ENCODE data around the gene LRP3. TPM values are rescaled to one million over a fixed set of nuclear protein-coding genes. Genes with fewer than 3 reads are reported as not detected.

LRP3 gene
- total and polyA plus RNA-seq, 8 donors: 18.1 to 33.5 (median 25.2) TPM

DNA sequence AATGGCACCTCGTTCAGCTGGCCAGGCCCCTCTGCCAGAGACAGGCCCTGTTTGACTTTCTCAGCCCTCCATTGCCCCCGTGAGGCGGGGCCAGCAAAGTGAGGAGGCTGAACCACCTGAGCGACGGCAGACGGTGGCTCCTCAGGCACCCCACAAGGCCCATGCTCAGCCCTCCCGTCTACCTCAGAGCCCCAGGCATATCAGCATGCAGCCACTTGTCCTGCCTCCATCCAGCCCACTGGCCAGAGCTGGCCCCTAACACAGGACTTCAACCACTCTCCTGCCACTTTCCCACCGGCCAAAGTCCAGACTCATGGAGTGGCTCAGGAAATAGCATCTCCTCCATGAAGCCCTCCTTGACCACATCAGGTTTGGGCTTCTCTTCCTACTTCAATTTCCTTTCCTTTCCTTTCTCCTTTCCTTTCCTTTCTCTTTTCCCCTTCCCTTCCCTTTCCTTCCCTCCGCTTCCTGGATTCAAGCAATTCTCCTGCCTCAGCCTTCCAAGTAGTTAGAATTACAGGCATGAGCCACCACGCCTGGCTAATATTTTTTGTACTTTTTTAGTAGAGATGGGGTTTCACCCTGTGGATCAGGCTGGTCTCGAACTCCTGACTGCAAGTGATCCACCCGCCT, 22.2 kb downstream of the LRP3 start:
- DNase-seq (peak in 1 of 4 donors; percentile 50), ATAC-seq (no peak)
- TF ChIP-seq, protein P1, sequence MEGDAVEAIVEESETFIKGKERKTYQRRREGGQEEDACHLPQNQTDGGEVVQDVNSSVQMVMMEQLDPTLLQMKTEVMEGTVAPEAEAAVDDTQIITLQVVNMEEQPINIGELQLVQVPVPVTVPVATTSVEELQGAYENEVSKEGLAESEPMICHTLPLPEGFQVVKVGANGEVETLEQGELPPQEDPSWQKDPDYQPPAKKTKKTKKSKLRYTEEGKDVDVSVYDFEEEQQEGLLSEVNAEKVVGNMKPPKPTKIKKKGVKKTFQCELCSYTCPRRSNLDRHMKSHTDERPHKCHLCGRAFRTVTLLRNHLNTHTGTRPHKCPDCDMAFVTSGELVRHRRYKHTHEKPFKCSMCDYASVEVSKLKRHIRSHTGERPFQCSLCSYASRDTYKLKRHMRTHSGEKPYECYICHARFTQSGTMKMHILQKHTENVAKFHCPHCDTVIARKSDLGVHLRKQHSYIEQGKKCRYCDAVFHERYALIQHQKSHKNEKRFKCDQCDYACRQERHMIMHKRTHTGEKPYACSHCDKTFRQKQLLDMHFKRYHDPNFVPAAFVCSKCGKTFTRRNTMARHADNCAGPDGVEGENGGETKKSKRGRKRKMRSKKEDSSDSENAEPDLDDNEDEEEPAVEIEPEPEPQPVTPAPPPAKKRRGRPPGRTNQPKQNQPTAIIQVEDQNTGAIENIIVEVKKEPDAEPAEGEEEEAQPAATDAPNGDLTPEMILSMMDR (IDR thresholded peaks at IDR 0.05): no peak
- intact Hi-C loops (cut with DNase I): no loop called here
- H3K4me1 ChIP-seq: no peaks in the 10 kb centered on the region
- no peaks in the 10 kb centered on the region for H3K36me3 ChIP-seq
- no peak overlapping the region for H3K4me3 ChIP-seq
- no peak overlapping the region for H3K27ac ChIP-seq
- H3K27me3 ChIP-seq: peaks cover 0 to 31% of the 10 kb centered on the region in 2 donors
- H3K9me3 ChIP-seq: no peaks in the 10 kb centered on the region

DNA sequence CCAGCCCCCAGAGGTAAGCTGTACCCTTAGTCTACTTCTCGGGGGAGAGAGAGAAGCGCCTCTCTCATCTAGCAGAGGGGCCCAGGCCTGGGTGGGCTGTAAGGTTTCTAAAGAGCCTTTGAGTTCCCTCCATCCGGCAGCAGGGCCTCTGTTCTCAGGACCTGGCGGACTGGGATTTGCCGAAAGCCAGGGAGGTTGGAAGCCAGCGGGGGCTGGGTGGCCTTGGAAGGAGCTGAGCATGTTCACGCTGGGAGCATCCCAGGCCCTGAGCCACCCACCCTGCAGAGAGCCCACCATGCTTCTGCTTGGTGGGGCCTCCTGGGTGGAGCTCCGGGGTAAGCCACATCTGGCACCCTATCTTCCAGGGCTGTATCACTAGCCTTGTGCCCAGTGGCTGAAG, 23.8 kb downstream of the LRP3 start:
- ATAC-seq: no peak
- H3K27ac ChIP-seq: no peak overlapping the region
- peaks cover 0 to 45% of the 10 kb centered on the region in 2 donors for H3K27me3 ChIP-seq
- H3K4me3 ChIP-seq: no peak overlapping the region
- DNase-seq: peak in 1 of 4 donors; percentile 57
- H3K36me3 ChIP-seq: no peaks in the 10 kb centered on the region
- TF ChIP-seq, protein P1 (IDR thresholded peaks at IDR 0.05): no peak
- intact Hi-C loops (cut with DNase I): no loop called here
- H3K4me1 ChIP-seq: no peaks in the 10 kb centered on the region
- H3K9me3 ChIP-seq: no peaks in the 10 kb centered on the region

DNA sequence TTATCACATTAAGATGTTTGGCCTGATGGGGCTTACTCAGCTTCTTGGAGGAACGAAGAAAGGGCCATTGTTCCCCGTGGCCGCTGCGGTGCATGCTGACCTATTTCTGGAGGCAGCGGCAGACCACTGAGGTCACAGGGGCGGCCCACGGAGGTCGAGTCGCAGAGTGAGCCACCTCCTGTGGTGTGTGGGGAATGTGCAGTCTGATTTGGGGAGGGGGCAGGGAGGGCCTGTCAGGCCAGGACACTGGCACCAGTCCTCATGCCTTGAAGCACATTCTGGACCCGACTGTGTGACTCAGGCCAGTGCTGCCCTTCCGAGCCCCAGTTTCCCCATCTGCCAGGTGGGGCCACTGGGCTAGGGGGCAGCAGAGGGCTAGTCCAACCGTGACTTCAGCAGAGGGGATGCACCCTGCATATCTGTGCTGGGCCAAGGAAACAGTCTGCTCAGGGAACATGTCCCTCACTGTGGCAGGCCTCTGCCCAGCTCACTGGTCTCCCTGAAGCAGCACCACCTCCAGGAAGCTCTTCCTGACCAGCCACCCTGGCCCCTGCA, 25.2 kb downstream of the LRP3 start:
- no peak overlapping the region for H3K4me3 ChIP-seq
- TF ChIP-seq, protein P1 (IDR thresholded peaks at IDR 0.05): no peak

DNA sequence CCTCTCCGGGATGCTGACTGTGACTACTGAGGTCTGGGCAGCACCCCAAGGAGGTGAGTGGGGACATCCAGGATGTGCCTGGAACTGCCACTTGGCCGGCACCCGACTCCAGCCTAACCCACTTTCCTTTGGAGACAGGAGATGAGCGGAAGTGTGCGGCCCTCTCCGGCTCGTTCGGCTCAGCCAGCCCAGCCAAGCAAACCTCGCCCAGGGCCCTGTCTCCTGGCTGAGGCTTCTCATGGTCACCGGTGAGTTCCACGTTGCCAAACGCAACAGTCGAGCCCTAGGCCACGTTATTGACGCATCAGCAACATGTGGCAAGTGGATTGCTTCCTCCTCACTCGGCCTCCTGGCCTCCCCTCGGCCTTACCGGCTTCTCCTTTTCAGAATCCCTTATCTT, 26.0 kb downstream of the LRP3 start:
- Histone ChIP-seq H3K4me3 (no peak overlapping the region), H3K4me1 (peaks cover 0 to under 1% of the 10 kb centered on the region in 2 donors), H3K9me3 (no peaks in the 10 kb centered on the region), H3K27ac (no peak overlapping the region), H3K36me3 (no peaks in the 10 kb centered on the region), H3K27me3 (peaks cover 12 to 57% of the 10 kb centered on the region in 2 donors)
- TF ChIP-seq, protein P1 (IDR thresholded peaks at IDR 0.05): no peak
- intact Hi-C loops (cut with DNase I): no loop called here
- no peak for ATAC-seq
- peak in 1 of 4 donors; percentile 67 for DNase-seq

More for the DNA sequence above, 25.2 kb downstream of the LRP3 start:
- Histone ChIP-seq H3K36me3 (no peaks in the 10 kb centered on the region), H3K27me3 (peaks cover 4 to 50% of the 10 kb centered on the region in 2 donors), H3K27ac (no peak overlapping the region), H3K4me1 (no peaks in the 10 kb centered on the region), H3K9me3 (no peaks in the 10 kb centered on the region)
- DNase-seq: peak in 1 of 4 donors; percentile 51
- ATAC-seq: no peak
- intact Hi-C loops (cut with DNase I): no loop called here

DNA sequence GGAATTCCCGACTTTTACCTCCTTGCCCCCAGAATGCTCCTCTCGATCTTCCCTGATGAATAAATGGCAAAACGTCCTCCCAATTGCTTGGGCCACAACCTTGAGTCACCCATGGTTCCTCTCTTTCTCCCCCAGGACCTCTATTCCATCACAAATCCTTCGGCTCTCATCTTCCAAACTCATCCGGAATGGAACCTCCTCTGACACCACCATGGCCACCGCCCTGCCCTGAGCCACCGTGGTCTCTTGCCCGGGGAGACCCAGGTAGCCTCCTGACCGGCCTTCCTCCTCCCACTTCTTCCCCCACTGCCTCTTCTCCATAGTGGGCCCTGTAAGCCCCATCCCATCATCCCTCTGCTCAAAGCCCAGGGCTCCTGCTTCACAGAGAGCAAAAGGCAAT, 26.6 kb downstream of the LRP3 start:
- intact Hi-C loops (cut with DNase I): no loop called here
- no peak for ATAC-seq
- peaks cover 0 to 7% of the 10 kb centered on the region in 2 donors for H3K4me1 ChIP-seq
- H3K36me3 ChIP-seq: no peaks in the 10 kb centered on the region
- no peak overlapping the region for H3K27ac ChIP-seq
- TF ChIP-seq, protein P1 (IDR thresholded peaks at IDR 0.05): no peak
- peaks cover 18 to 63% of the 10 kb centered on the region in 2 donors for H3K27me3 ChIP-seq
- DNase-seq: peak in 1 of 4 donors; percentile 65
- H3K4me3 ChIP-seq: no peak overlapping the region
- no peaks in the 10 kb centered on the region for H3K9me3 ChIP-seq

All from left lung (tissue), 10 donors.